MM.1S (cell line): ENCODE data around the gene IL26.

ENCODE experiments used
- CTCF ChIP-seq: fragments of 300-600 bp; sonication (generic); IDR thresholded peaks from 2 replicates; pipeline ENCODE4 v1.5.1; 2016; ENCODE audit warnings: antibody characterized with exemption, low read length, mixed read lengths
- EZH2 ChIP-seq: fragments of 300-600 bp; sonication (generic); optimal IDR thresholded peaks from 2 replicates; pipeline ENCODE3; 2017; ENCODE audit warnings: low read depth, mild to moderate bottlenecking, antibody characterized with exemption, low read length, mixed read lengths
- EZH2phosphoT487 ChIP-seq: fragments of 300-600 bp; sonication (generic); IDR thresholded peaks from 2 replicates; pipeline ENCODE4 v1.6.1; 2018; ENCODE audit warnings: antibody characterized with exemption, low read length

- TF ChIP-seq CTCF (no peak), EZH2 (no peak), EZH2phosphoT487 (no peak)
Observed at GRCh38 chr12:68235576-68235975, 10.0 kb upstream of the IL26 start.
